Hepatocyte (in vitro differentiated cells): ENCODE results near the gene MAP6. TPM values are rescaled to one million over a fixed set of nuclear protein-coding genes. Genes with fewer than 3 reads are reported as not detected.

Experiments used
- DNase-seq: peaks from one replicate; pipeline ENCODE4 v3.0.0-alpha.2; 2016; ENCODE audit warnings: low spot score
- H2AFZ ChIP-seq: fragments of 200-600 bp; sonication (generic); 2 replicates; pipeline ENCODE4 v1.6.0; 2016; ENCODE audit warnings: antibody characterized with exemption, mild to moderate bottlenecking
- H3K27ac ChIP-seq: fragments of 200-600 bp; sonication (generic); 2 replicates; pipeline ENCODE4 v1.5.1; 2016; ENCODE audit warnings: mild to moderate bottlenecking
- H3K27me3 ChIP-seq: fragments of 200-600 bp; sonication (generic); 2 replicates; pipeline ENCODE4 v1.6.1; 2016
- H3K36me3 ChIP-seq: fragments of 200-600 bp; sonication (generic); replicated peaks from 2 replicates; pipeline ENCODE4 v1.5.1; 2016; ENCODE audit warnings: low read depth; ENCODE audit not compliant: insufficient read depth
- H3K4me1 ChIP-seq: fragments of 200-600 bp; sonication (generic); 2 replicates; pipeline ENCODE4 v1.5.1; 2016; ENCODE audit warnings: mild to moderate bottlenecking, moderate library complexity; ENCODE audit not compliant: insufficient read depth
- H3K4me2 ChIP-seq: fragments of 200-600 bp; sonication (generic); 2 replicates; pipeline ENCODE4 v1.6.0; 2016
- H3K4me3 ChIP-seq: fragments of 200-600 bp; sonication (generic); 2 replicates; pipeline ENCODE4 v1.5.1; 2016; ENCODE audit warnings: mild to moderate bottlenecking
- H3K79me2 ChIP-seq: fragments of 200-600 bp; sonication (generic); 2 replicates; pipeline ENCODE4 v1.6.0; 2017; ENCODE audit warnings: mild to moderate bottlenecking
- H3K9me2 ChIP-seq: fragments of 200-600 bp; sonication (generic); replicated peaks from 2 replicates; pipeline ENCODE4 v1.6.0; 2017; ENCODE audit warnings: mild to moderate bottlenecking; ENCODE audit not compliant: insufficient read depth
- H3K9me3 ChIP-seq: fragments of 200-600 bp; sonication (generic); 2 replicates; pipeline ENCODE4 v1.5.1; 2016; ENCODE audit warnings: low read depth, mild to moderate bottlenecking
- H4K20me1 ChIP-seq: fragments of 200-600 bp; sonication (generic); 2 replicates; pipeline ENCODE4 v1.6.0; 2016; ENCODE audit warnings: mild to moderate bottlenecking; ENCODE audit not compliant: insufficient read depth, poor library complexity, severe bottlenecking
- CTCF ChIP-seq: fragments of 200-600 bp; sonication (generic); IDR thresholded peaks from 2 replicates; pipeline ENCODE4 v1.5.1; 2016; ENCODE audit warnings: antibody characterized with exemption, mild to moderate bottlenecking; ENCODE audit not compliant: poor library complexity
- EZH2 ChIP-seq: fragments of 200-600 bp; sonication (generic); IDR thresholded peaks from 2 replicates; pipeline ENCODE4 v1.6.1; 2016; ENCODE audit warnings: antibody characterized with exemption, mild to moderate bottlenecking, borderline replicate concordance
- EZH2phosphoT487 ChIP-seq: fragments of 200-600 bp; sonication (generic); IDR thresholded peaks from one replicate; pipeline ENCODE4 v1.6.1; 2018; ENCODE audit warnings: antibody characterized with exemption, mild to moderate bottlenecking, low read depth, moderate library complexity; ENCODE audit not compliant: unreplicated experiment, severe bottlenecking
- WGBS: methylation state at CpG from one replicate; pipeline ENCODE4 v1.1.6; 2016; ENCODE audit warnings: low lambda C conversion rate; ENCODE audit errors: missing lambda C conversion rate; 5-methylcytosine and 5-hydroxymethylcytosine counted together
- polyA plus RNA-seq: library from polyadenylated mRNA; unstranded; fragments of >200 nt; fragmentation: Nextera tagmentation; extraction: Ambion mirVana; gene quantifications from 2 replicates; pipeline ENCODE4 v1.2.1, GENCODE V29; 2016
- total RNA-seq: library from RNA; depleted of rRNA; stranded (reverse); fragments of >200 nt; gene quantifications from 2 replicates; pipeline ENCODE4 v1.2.3, GENCODE V29; 2014

The MAP6 gene
- total and polyA plus RNA-seq, 2 experiments from 2014 or later: 3.8 to 6.4 TPM

GRCh38 chr11:75570559-75571139 is 98.2 kb downstream of the MAP6 start:
- no peak overlapping the region for H3K4me3 ChIP-seq
- peaks cover 41% of the 10 kb centered on the region for H4K20me1 ChIP-seq
- H2AFZ ChIP-seq: no peak overlapping the region
- H3K27ac ChIP-seq: no peak overlapping the region
- no peak overlapping the region for H3K4me2 ChIP-seq
- no peaks in the 10 kb centered on the region for H3K9me2 ChIP-seq
- H3K9me3 ChIP-seq: no peaks in the 10 kb centered on the region
- H3K4me1 ChIP-seq: peaks cover 6% of the 10 kb centered on the region
- no peaks in the 10 kb centered on the region for H3K27me3 ChIP-seq
- DNase-seq: no peak
- no peaks in the 10 kb centered on the region for H3K36me3 ChIP-seq
- H3K79me2 ChIP-seq: peaks cover 41% of the 10 kb centered on the region
- WGBS: 95% methylated on average over 8 of the region's 9 CpGs
- no peak for TF ChIP-seq EZH2
- TF ChIP-seq EZH2phosphoT487: no peak
- TF ChIP-seq CTCF: no peak

GRCh38 chr11:75568616-75569219 is 100.1 kb downstream of the MAP6 start:
- WGBS: 93% methylated on average over 14 of the region's 14 CpGs
- H3K4me3 ChIP-seq: no peak overlapping the region
- H3K27ac ChIP-seq: no peak overlapping the region
- H3K9me3 ChIP-seq: no peaks in the 10 kb centered on the region
- no peak for DNase-seq
- H3K79me2 ChIP-seq: peaks cover 60% of the 10 kb centered on the region
- H3K4me2 ChIP-seq: no peak overlapping the region
- H3K4me1 ChIP-seq: peaks cover 21% of the 10 kb centered on the region
- no peaks in the 10 kb centered on the region for H3K27me3 ChIP-seq
- no peaks in the 10 kb centered on the region for H3K9me2 ChIP-seq
- H3K36me3 ChIP-seq: no peaks in the 10 kb centered on the region
- H4K20me1 ChIP-seq: peaks cover 54% of the 10 kb centered on the region
- no peak overlapping the region for H2AFZ ChIP-seq
- no peak for TF ChIP-seq EZH2phosphoT487
- TF ChIP-seq CTCF: no peak
- no peak for TF ChIP-seq EZH2

- H4K20me1 ChIP-seq: peaks cover 57% of the 10 kb centered on the region
Measured at GRCh38 chr11:75567971-75568370, 100.9 kb downstream of the MAP6 start.

More at GRCh38 chr11:75567971-75568370, 100.9 kb downstream of the MAP6 start:
- Histone ChIP-seq H3K27me3 (no peaks in the 10 kb centered on the region), H3K4me3 (no peak overlapping the region), H2AFZ (no peak overlapping the region), H3K9me3 (no peaks in the 10 kb centered on the region), H3K9me2 (no peaks in the 10 kb centered on the region), H3K36me3 (no peaks in the 10 kb centered on the region), H3K27ac (no peak overlapping the region), H3K4me1 (peaks cover 23% of the 10 kb centered on the region), H3K79me2 (peaks cover 68% of the 10 kb centered on the region), H3K4me2 (no peak overlapping the region)
- TF ChIP-seq CTCF (no peak), EZH2 (no peak), EZH2phosphoT487 (no peak)
- WGBS: 98% methylated on average over 6 of the region's 6 CpGs
- no peak for DNase-seq
